IPS-11a (cell line): ENCODE data around the gene DISP2.

ENCODE experiments used
- H3K4me3 ChIP-seq: one replicate; pipeline ENCODE4 v1.5.1; 2013; ENCODE audit warnings: low read depth, low read length, control low read depth

Gene DISP2

GRCh38 chr15:40325188-40325587 is 32.8 kb upstream of the DISP2 start:
- no peak overlapping the region for H3K4me3 ChIP-seq

DNA sequence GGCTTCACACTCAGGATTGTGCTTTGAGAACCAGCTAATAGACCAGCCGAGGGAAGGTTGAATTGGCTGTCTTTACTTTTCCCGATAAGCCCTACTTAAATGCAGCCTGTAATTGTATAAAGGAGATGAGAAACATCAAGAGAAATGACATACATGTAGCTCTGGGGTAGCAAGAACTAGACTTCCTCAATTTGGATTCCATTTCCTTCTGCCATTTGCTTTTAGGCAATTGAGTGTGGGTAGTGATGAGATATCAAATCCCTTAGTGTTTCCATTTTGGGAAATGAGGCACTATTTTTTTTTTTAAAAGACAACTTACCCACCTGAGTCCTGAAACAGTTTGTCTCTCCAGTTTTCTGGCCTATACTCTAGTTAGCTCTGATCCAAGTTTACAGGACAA is 32.3 kb upstream of the DISP2 start:
- no peak overlapping the region for H3K4me3 ChIP-seq

GRCh38 chr15:40327457-40327856 is 30.6 kb upstream of the DISP2 start:
- H3K4me3 ChIP-seq, result no peak overlapping the region

GRCh38 chr15:40328176-40328575 is 29.8 kb upstream of the DISP2 start:
- H3K4me3 ChIP-seq, result no peak overlapping the region

DNA sequence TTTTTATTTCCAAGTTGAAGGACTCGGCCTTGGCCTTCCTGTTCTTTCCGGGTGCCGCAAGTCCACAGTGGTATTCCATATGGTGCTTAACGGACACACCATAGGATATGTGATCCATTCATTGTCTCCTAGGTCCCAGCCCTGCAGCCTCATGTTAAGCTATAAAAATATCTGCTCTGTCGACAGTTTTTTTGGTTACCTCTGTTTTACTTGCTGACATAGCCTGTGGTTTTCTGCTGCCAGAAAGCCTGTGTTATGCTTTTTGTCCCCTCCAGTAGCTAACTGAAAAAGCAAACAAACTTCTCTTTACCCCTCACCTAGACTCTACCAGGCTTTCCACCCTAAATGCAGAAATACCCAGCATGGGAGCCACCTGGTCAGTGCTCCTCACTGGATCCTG is 29.3 kb upstream of the DISP2 start:
- H3K4me3 ChIP-seq, result no peak overlapping the region

DNA sequence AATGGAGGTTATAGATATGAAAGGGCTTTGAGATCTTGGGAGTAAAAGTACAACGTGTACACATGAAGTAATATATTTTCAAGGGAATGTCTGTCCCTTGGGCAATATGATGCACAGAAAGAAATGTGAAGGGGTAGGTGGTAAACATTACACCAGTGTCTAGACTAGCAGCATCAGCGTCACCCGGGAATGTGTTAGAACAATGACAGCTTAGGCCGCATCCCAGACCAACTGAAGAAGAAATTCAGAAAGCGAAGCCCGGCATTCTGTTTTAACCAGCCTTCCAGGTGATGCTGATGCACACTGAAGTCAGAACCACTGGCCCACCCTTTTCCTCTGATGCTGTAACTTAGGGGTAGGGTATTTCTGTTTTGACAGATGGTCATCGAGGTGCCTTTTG is 28.2 kb upstream of the DISP2 start:
- no peak overlapping the region for H3K4me3 ChIP-seq

GRCh38 chr15:40330368-40330836 is 27.6 kb upstream of the DISP2 start:
- H3K4me3 ChIP-seq, result no peak overlapping the region

DNA sequence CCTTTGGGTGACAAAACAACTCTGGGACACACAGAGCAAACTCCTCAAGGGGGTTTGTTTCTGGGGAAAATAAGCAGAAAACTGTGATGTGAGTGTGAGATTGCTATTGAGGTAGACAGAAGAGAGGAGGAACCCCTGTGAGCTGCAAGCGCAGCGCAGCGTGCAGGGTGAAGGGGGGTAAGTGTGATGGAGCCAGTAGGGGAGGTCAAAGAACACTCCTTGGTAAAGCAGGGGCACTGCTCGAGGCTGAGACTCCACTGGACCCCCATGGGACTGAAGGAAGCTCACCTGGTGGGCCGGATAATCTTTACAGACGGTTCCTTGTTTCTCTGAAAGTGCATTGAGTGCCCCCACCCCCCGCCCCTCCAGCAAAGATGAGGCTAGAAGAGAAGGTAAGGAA is 27.0 kb upstream of the DISP2 start:
- H3K4me3 ChIP-seq, result no peak overlapping the region

DNA sequence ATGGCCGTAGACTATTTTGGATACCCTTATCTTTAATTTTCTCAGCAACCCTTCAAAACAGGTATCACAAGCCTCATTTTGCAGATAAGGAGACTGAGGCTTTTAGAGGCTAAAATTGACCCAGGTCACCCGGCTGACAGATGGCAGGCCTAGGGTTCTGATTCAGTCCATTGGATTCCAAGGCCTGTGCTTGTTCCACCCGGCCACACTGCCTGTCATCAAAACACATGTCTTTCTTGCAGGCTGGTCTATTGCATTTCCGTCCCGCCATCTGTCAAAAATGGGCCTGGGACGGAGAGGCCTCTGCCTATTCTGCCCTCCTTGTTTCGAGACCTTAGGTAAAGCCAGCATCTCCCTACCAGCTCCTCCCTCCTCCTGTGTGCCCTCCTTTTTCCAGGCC is 26.4 kb upstream of the DISP2 start:
- no peak overlapping the region for H3K4me3 ChIP-seq

- H3K4me3 ChIP-seq, result no peak overlapping the region
These were observed 25.8 kb upstream of the DISP2 start for GRCh38 chr15:40332113-40332781.

DNA sequence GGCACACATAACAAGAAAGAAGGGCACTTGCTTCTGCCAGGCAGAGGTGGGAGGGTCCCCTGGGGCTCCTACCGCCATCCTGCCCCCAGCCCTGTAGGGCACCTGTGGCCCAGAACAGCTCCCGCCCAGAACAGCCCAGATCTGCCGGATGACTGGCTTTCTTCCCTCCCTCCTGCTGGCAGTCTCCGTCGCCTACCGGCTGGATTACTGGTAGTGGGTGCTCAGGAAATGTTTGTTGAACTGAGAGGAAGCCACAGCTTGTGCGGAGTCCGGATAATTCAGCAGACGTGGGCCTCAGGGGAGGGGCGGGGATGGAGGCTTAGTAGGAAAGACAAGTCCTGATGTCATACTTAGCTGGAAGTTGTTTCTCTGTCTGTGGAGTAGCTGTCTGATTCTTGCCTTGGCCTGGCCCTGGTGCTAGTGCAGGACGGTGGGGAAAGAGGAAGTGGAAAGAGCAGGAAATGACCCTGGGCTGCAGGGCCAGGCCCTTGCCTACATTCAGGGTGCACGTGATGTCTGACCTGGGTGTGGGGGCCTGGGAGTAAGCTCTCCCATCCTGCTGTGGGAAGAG is 24.0 kb upstream of the DISP2 start:
- no peak overlapping the region for H3K4me3 ChIP-seq

DNA sequence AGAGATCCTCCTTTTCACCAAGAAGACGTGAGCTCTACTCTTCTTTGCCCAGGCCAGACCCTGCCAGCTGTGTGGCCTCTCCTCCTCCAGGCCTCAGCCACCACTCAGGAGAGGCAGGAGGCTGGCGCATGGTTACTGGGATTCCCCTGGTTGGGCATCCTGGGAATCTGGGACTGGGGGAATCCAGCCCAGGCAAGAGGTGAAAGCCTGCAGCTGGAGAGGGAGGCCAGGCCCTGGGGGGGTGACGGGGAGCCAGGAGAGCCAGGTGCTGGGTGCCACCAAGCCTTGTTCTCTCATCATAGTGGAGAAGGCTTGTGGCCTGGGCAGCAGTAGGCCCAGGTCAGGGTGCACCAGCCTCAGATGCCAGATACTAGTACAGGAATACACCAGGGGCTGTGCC is 23.5 kb upstream of the DISP2 start:
- no peak overlapping the region for H3K4me3 ChIP-seq

- H3K4me3 ChIP-seq, result no peak overlapping the region
These were observed 22.9 kb upstream of the DISP2 start for GRCh38 chr15:40334941-40335795.

- H3K4me3 ChIP-seq, result no peak overlapping the region
These were observed 21.9 kb upstream of the DISP2 start for GRCh38 chr15:40335938-40336743.

- no peak overlapping the region for H3K4me3 ChIP-seq
These were observed 21.3 kb upstream of the DISP2 start for GRCh38 chr15:40336744-40337122.

DNA sequence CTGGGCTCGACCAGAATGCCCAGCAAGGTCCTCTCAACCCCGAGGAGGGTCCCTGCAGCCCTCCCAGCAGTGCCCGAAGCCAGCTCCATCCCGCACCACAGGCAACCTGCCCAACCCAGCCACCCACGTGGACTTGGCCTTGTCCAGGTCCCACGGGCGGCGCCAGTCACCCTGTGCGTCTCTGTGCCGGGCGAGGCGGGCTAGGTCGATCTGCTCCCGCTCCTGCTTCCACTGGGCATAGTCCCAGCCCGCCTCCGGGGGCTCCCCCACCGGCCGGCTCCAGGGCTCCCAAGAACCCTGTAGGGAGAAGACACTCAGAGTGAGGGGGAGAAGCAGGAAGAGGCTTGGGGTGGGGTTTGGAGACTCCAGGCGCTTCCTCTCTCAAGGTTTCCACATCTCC is 20.4 kb upstream of the DISP2 start:
- no peak overlapping the region for H3K4me3 ChIP-seq

DNA sequence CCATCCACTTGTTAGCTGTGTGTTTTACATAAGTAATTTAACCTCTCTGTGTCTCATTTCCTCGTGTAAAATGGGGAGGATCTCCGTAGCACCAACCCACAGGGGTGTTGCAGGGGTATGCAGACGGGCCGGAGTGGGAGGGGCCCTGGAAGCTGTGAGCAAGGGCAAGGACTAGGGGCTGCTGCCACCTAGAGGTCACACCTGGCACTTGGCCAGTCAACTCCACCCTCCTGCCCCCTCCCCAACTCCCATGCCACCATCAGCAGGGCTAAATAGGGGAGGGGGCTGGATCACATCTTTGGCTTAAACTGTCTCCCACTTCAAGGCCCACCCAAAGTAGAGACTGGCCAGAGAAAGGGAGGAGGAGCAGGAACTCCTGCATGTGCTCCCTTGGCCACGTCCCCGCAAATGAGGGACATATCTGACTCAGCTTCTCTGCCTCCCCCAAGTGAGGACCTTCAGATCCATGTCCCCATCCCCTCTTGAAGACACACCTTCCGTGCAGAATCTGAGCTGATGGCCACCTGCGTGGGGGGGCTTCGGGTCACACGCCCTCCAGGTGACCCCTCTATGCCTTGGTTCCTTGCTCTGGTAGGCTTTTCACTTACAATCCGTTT is 19.9 kb upstream of the DISP2 start:
- H3K4me3 ChIP-seq, result no peak overlapping the region

- no peak overlapping the region for H3K4me3 ChIP-seq
These were observed 18.9 kb upstream of the DISP2 start for GRCh38 chr15:40338921-40339620.

DNA sequence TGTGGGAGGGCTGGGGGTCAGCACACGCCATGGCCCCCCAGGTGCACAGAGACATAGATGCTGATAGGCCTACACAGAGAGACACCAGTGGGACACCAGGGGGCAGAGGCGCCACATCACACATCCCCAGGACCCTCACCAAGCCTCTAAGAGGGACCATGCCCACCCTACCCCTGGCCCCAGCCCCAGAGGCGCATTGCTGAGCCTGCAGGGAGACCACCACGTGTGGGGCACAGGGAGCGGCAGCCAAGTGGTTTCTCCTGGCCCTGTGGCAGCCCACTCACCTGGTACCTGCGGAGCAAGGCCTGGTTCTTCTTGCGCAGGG is 18.4 kb upstream of the DISP2 start:
- no peak overlapping the region for H3K4me3 ChIP-seq

DNA sequence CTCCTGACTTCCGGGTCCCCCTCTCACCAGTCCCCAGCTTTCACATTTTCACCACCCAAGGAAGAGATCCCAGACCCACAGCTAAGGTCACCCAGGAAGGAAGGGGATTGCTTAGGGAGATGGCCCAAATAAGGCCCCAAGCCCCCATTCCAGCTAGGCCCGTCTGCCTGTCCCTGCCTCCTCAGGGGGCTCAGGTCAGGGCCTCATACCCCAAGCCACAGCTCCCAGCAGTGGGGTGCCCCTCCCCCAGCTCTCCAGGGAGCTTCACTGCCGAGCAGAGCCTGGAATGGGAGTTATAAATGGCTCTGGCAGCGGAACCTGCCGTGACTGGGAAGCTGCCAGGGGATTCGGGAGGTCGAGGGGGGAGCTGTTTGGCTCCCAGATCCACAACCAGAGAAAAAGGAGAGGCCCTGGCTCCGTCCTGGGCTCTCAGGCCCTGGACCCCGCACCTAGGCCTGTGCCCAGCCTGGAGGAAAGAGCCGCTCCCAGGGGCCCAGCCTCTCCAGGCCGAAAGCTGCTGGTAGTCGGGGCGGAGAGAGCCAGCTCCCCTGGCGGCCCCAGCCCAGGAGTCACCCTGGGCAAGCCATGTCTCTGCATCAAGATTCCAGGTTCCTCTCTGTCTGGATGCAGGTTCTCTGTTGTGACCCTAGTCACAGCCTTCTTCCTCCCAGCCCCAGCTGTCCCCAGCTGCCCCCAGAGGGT is 17.8 kb upstream of the DISP2 start:
- H3K4me3 ChIP-seq, result no peak overlapping the region
